Measurements from ENCODE around the gene DZANK1. TPM values are rescaled to one million over a fixed set of nuclear protein-coding genes. Genes with fewer than 3 reads are reported as not detected.

DZANK1 gene
- total and polyA plus RNA-seq, 2 experiments from 2014 or later, result 1.2 to 1.6 TPM

DNA sequence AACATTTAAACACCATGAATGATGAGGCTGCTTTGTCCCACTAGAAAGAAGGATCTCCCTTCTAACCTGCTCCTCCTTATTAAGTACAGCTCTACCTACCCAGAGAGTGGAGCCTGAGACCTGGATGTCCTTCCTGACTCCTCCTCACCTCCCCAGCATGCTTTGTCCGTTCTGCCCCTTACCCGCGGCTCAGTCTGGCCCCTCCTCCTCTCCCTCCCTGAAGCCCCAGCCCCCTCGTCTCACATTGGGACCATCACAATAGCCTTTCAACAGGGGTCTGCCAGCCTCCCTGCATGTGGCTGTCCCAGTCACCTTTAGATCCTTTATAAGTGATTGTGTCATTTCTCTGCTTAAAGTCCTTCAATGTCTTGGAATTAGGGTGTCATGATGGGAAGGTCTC is 72.5 kb downstream of the DZANK1 start:
- Histone ChIP-seq H3K4me1 (ENCODE audit: insufficient read depth) (no peaks in the 10 kb centered on the region), H3K27me3 (replicated peaks; ENCODE audit: insufficient read depth) (no peaks in the 10 kb centered on the region), H2AFZ (no peak overlapping the region), H3F3A (ENCODE audit: insufficient read depth) (no peaks in the 10 kb centered on the region), H3K4me3 (no peak overlapping the region), H3K4me2 (ENCODE audit: unreplicated experiment) (no peak overlapping the region), H3K27ac (no peak overlapping the region), H3K9me3 (ENCODE audit: low read depth) (no peaks in the 10 kb centered on the region), H3K9ac (no peak overlapping the region), H3K36me3 (ENCODE audit: low read depth) (no peaks in the 10 kb centered on the region), H3K9me2 (ENCODE audit: insufficient read depth) (no peaks in the 10 kb centered on the region), H3K79me2 (ENCODE audit: insufficient read depth) (no peaks in the 10 kb centered on the region), H4K20me1 (ENCODE audit: insufficient read depth) (no peaks in the 10 kb centered on the region)
- in situ Hi-C loops (cut with MboI), result no loop called here
- no peak for DNase-seq
- 44 to 50% methylated on average over 2 to 4 of the region's 4 CpGs for WGBS, 2 experiments (ENCODE audit: low coverage in 1 of 2, low lambda C conversion rate in 2 of 2, missing lambda C conversion rate in 2 of 2)
- no peak for TF ChIP-seq EZH2 (IDR thresholded peaks at IDR 0.05; ENCODE audit: insufficient read depth, poor library complexity, severe bottlenecking)
- TF ChIP-seq EZH2phosphoT487 (IDR thresholded peaks at IDR 0.05; ENCODE audit: insufficient read depth, low read depth), result no peak

DNA sequence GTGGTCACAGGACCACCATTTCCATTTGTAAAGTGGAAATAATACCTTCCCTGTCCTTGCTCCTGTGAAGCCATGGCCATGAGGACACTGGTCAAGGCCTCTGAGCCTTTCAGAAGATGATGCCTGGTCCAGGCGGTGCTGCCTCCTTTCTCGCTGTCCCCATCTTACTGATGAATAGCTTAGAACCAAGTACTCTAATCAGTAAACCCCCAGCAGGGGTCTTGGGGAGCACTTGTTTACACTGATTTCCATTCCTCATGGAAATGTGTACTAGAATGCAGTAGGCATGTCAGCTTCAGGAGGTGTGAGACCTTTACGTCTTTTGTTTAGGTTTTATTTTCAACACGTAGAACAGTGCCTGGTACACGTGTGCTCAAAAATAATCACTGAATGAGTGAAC is 75.1 kb downstream of the DZANK1 start:
- H2AFZ ChIP-seq, result no peak overlapping the region
- H3K9me3 ChIP-seq (ENCODE audit: low read depth), result no peaks in the 10 kb centered on the region
- in situ Hi-C loops (cut with MboI), result no loop called here
- no peaks in the 10 kb centered on the region for H3F3A ChIP-seq (ENCODE audit: insufficient read depth)
- H4K20me1 ChIP-seq (ENCODE audit: insufficient read depth), result no peaks in the 10 kb centered on the region
- no peak overlapping the region for H3K4me2 ChIP-seq (ENCODE audit: unreplicated experiment)
- 97 to 100% methylated on average over 5 of the region's 5 CpGs for WGBS, 2 experiments (ENCODE audit: low coverage in 1 of 2, low lambda C conversion rate in 2 of 2, missing lambda C conversion rate in 2 of 2)
- H3K4me3 ChIP-seq, result no peak overlapping the region
- no peak overlapping the region for H3K27ac ChIP-seq
- H3K79me2 ChIP-seq (ENCODE audit: insufficient read depth), result no peaks in the 10 kb centered on the region
- H3K9me2 ChIP-seq (ENCODE audit: insufficient read depth), result no peaks in the 10 kb centered on the region
- H3K27me3 ChIP-seq (replicated peaks; ENCODE audit: insufficient read depth), result no peaks in the 10 kb centered on the region
- TF ChIP-seq EZH2phosphoT487 (IDR thresholded peaks at IDR 0.05; ENCODE audit: insufficient read depth, low read depth), result no peak
- no peak for TF ChIP-seq EZH2 (IDR thresholded peaks at IDR 0.05; ENCODE audit: insufficient read depth, poor library complexity, severe bottlenecking)
- H3K36me3 ChIP-seq (ENCODE audit: low read depth), result no peaks in the 10 kb centered on the region
- peaks cover 7% of the 10 kb centered on the region; the same call in 1 of the 2 replicates for H3K4me1 ChIP-seq (ENCODE audit: insufficient read depth)
- H3K9ac ChIP-seq, result no peak overlapping the region
- no peak for DNase-seq

- Histone ChIP-seq H3K9me3 (ENCODE audit: low read depth) (no peaks in the 10 kb centered on the region), H3K4me2 (ENCODE audit: unreplicated experiment) (no peak overlapping the region), H3K4me3 (no peak overlapping the region), H4K20me1 (ENCODE audit: insufficient read depth) (no peaks in the 10 kb centered on the region), H3K79me2 (ENCODE audit: insufficient read depth) (no peaks in the 10 kb centered on the region), H3K27me3 (replicated peaks; ENCODE audit: insufficient read depth) (no peaks in the 10 kb centered on the region), H3K4me1 (ENCODE audit: insufficient read depth) (peaks cover 7% of the 10 kb centered on the region; the same call in 1 of the 2 replicates), H2AFZ (no peak overlapping the region), H3K9ac (no peak overlapping the region), H3K36me3 (ENCODE audit: low read depth) (no peaks in the 10 kb centered on the region), H3K27ac (no peak overlapping the region), H3F3A (ENCODE audit: insufficient read depth) (no peaks in the 10 kb centered on the region), H3K9me2 (ENCODE audit: insufficient read depth) (no peaks in the 10 kb centered on the region)
- DNase-seq, result no peak
- in situ Hi-C loops (cut with MboI), result no loop called here
- WGBS, 2 experiments (ENCODE audit: low coverage in 1 of 2, low lambda C conversion rate in 2 of 2, missing lambda C conversion rate in 2 of 2), result 35 to 36% methylated on average over 3 of the region's 3 CpGs
- TF ChIP-seq EZH2phosphoT487 (IDR thresholded peaks at IDR 0.05; ENCODE audit: insufficient read depth, low read depth), result no peak
These were observed 76.6 kb downstream of the DZANK1 start for GRCh38 chr20:18390201-18390600.

DNA sequence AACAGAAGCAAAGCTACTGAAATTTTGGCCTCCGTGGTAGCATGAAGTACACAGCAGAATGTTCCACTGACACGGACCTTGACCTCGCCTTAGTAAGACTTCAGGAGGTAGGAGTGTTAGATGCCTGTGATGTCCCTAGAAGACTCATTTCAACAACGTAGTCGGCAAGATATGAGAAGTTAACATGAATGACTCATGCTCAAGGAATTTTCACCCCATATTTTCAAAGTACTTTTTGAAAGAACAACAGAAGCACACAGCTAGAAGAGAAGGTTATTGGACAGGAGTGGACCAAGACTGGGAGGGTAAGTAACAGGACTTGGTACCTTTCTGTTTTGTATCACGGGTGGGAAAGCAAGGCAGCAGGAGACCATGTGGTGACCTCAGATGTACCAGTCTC is 78.0 kb downstream of the DZANK1 start:
- TF ChIP-seq EZH2 (IDR thresholded peaks at IDR 0.05; ENCODE audit: insufficient read depth, poor library complexity, severe bottlenecking) (no peak), EZH2phosphoT487 (IDR thresholded peaks at IDR 0.05; ENCODE audit: insufficient read depth, low read depth) (no peak)
- Histone ChIP-seq H2AFZ (no peak overlapping the region), H3K4me3 (no peak overlapping the region), H3K9me2 (ENCODE audit: insufficient read depth) (no peaks in the 10 kb centered on the region), H3K27ac (no peak overlapping the region), H3K9me3 (ENCODE audit: low read depth) (no peaks in the 10 kb centered on the region), H3K9ac (no peak overlapping the region), H3K36me3 (ENCODE audit: low read depth) (no peaks in the 10 kb centered on the region), H3K4me2 (ENCODE audit: unreplicated experiment) (no peak overlapping the region), H3K79me2 (ENCODE audit: insufficient read depth) (no peaks in the 10 kb centered on the region), H3K4me1 (ENCODE audit: insufficient read depth) (peaks cover 7% of the 10 kb centered on the region; the same call in 1 of the 2 replicates), H3F3A (ENCODE audit: insufficient read depth) (no peaks in the 10 kb centered on the region), H3K27me3 (replicated peaks; ENCODE audit: insufficient read depth) (no peaks in the 10 kb centered on the region), H4K20me1 (ENCODE audit: insufficient read depth) (no peaks in the 10 kb centered on the region)
- peak; percentile 53 for DNase-seq
- WGBS, 2 experiments (ENCODE audit: low coverage in 1 of 2, low lambda C conversion rate in 2 of 2, missing lambda C conversion rate in 2 of 2), result 52 to 54% methylated on average over 6 of the region's 6 CpGs
- in situ Hi-C loops (cut with MboI), result no loop called here

DNA sequence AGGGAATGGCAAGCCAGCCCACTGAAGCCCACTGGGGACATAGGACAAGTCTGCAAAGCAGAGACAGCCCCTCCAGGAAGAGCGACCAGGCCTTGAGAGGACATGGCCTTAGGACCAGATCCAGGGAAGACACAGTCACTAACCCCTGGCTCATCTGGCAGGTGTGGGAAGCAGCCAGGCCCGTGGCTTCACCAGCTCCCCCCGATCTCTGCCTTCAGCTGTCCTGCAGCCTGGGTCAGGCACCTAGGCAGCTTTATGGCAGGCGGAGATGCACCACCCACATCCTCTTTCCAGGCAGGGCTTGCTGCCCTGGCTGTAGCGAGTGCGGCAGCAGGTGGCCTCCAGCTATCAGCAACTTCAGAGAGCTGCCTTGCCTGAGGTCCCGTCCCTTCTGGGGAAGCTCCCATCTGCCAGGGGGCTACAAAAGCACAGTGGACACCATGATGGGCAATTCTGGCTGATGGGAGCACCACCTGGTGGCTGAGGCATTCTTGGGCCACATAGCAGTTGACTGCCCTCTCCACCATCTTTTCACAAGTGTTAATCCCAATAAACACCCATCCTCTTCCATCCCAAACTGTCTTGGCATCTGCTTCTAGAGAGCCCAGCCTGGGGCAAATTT is 85.8 kb downstream of the DZANK1 start:
- no peaks in the 10 kb centered on the region for H3K4me1 ChIP-seq (ENCODE audit: insufficient read depth)
- no peaks in the 10 kb centered on the region for H3K79me2 ChIP-seq (ENCODE audit: insufficient read depth)
- no peaks in the 10 kb centered on the region for H3K27me3 ChIP-seq (replicated peaks; ENCODE audit: insufficient read depth)
- H2AFZ ChIP-seq, result no peak overlapping the region
- no peak overlapping the region for H3K27ac ChIP-seq
- in situ Hi-C loops (cut with MboI), result no loop called here
- DNase-seq, result no peak
- WGBS, 2 experiments (ENCODE audit: low coverage in 1 of 2, low lambda C conversion rate in 2 of 2, missing lambda C conversion rate in 2 of 2), result 68 to 78% methylated on average over 7 of the region's 7 CpGs
- H3K9me3 ChIP-seq (ENCODE audit: low read depth), result no peaks in the 10 kb centered on the region
- H3K36me3 ChIP-seq (ENCODE audit: low read depth), result no peaks in the 10 kb centered on the region
- H3K9ac ChIP-seq, result no peak overlapping the region
- H3K4me2 ChIP-seq (ENCODE audit: unreplicated experiment), result no peak overlapping the region
- H3K4me3 ChIP-seq, result no peak overlapping the region
- no peak for TF ChIP-seq EZH2 (IDR thresholded peaks at IDR 0.05; ENCODE audit: insufficient read depth, poor library complexity, severe bottlenecking)
- TF ChIP-seq EZH2phosphoT487 (IDR thresholded peaks at IDR 0.05; ENCODE audit: insufficient read depth, low read depth), result no peak
- H4K20me1 ChIP-seq (ENCODE audit: insufficient read depth), result no peaks in the 10 kb centered on the region
- H3F3A ChIP-seq (ENCODE audit: insufficient read depth), result no peaks in the 10 kb centered on the region
- no peaks in the 10 kb centered on the region for H3K9me2 ChIP-seq (ENCODE audit: insufficient read depth)
